GM19043 (cell line): ENCODE measurements around the gene C10orf71.
A peak's percentile ranks its signal among the peaks of the same experiment; 100 is the strongest.

Experiments
- ATAC-seq: cut with Tn5 transposase; IDR thresholded peaks from one replicate; pipeline ENCODE4 v1.9.1; 2021; ENCODE audit warnings: low read depth; ENCODE audit not compliant: unreplicated experiment

Gene C10orf71

GRCh38 chr10:49353895-49354566 is 55.1 kb downstream of the C10orf71 start:
- no peak for ATAC-seq

DNA sequence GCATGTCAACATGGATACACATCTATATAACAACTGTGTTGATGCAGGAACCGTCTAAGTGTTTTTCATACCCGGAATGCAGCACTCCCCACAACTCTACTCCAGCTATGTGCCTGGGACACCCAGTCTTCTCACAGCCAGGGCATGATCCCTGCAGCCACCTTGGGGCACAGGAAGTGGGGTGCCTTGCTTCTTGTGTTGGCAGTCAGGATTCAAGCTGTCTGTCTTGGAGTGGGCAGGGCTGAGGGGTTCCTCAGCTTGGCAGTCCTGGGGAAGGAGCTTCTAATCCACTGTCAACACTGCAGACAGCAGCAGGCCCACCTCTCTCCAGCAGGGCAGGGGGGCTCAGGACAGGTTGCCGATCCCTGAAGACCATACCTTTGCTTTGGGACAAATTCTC is 55.6 kb downstream of the C10orf71 start:
- no peak for ATAC-seq

DNA sequence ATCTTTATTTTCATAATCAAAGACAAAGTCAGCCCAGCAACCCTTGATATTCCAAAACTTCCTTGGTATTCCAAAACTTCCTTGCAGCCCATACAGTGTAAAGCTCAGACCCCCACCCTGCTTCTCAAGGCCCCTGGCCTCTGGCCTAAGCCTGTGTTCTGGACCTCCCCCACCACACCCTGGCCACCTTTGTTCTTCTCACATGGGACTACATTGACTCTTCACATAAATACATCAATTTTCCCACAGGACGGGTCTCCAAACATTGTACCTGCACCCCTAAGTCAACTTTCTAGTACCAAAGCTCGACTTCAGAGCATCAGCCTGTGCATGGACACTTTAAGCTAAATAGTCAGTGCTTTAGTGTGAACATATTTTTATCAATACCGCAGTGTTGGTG is 56.3 kb downstream of the C10orf71 start:
- no peak for ATAC-seq

- no peak for ATAC-seq
These were observed 57.2 kb downstream of the C10orf71 start for GRCh38 chr10:49356181-49356580.

DNA sequence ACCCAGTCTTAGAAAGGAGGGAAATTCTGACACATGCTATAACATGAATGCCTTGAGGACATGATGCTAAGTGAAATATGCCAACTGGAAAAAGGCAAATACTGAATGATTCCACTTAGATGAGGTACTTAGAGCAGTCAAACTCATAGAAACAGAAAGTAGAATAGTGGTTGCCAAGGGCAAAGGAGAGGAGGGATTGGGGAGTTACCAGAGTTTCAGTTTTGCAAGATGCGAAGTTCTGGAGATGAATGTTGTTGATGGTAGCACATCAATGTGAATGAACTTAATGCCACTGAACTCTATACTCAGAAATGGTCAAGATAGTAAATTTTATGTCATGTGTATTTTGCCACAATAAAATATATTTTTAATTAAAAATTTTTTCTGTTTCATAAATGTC is 58.0 kb downstream of the C10orf71 start:
- no peak for ATAC-seq

DNA sequence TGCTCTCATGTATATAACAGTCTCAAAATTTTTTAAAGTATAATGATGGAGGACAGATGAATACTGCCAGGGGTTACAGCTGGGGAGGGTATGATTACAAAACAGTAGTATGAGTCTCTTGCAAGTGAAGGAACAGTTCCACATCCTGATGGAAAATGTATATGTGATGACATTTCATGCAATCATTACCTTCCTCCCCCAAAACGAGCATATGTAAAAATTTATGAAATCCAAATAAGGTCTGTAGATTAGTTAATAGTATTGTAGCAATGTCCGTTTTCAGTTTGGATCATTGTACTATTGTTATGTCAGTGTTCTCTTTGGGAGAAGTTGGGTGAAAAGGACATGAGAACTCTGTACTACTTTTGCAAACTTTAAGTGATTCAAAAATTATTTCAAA is 58.9 kb downstream of the C10orf71 start:
- ATAC-seq, result no peak

DNA sequence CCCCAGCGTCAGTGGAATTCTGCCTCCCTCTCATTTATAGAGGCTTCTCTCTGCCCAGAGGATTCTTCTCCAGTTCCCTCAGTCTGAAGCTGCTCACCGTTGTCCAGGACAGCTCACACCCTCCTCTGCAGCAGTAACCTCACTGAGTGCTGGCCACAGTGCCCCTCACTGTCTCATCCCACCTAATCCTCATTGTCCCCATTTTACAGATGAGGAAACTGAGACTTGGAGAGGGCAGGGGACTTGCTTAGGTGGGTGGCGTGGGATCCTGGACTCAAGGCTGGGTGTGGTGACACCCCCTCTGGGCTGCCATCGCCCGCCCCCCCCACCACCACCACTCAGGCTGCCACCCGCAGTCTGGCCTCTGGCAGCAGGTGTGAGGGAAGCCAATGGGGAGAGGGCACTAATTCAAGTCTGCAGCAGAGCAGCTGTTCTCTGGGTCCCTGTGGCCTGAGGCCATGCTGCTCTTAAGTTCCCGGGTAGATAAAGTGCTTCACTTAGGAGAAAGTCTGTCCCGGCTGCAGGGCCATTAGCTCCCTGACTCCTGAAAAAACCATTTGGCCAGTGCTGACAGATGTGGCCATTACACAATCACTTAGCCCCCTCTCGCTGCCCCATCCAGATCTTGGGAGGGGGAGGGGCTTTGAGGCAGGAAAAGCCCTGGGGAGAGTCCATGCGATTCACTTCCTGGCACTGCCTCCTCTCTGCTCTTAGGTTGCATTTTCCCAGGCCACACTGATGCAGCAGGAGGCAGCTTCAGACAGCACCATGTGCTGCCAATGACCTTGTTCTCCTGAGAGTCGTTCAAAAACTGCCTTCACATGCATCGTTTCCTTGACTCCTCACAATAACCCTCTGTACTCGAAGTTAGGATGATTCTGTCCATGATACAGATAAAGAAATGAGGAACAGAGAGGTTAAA is 60.6 kb downstream of the C10orf71 start:
- ATAC-seq, result no peak

- no peak for ATAC-seq
These were observed 61.6 kb downstream of the C10orf71 start for GRCh38 chr10:49360271-49361177.

DNA sequence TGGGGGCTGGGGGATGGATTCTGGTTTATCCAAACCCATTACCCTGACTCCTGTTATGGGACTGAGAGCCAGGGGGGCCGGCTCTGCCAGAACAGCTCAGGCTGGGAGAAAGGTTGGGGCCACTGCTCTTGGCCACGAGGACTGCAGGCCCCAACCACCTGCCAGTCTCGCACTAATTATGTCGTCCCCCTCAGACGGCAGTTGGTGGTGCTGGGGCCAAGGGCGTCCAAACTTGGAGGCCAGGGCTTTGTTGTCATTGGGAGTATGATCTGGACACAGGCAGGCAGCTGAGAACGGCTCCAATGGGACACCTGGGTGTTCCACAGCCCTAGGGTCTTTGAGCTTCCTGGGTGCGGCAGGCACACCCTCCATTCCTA is 62.2 kb downstream of the C10orf71 start:
- no peak for ATAC-seq

DNA sequence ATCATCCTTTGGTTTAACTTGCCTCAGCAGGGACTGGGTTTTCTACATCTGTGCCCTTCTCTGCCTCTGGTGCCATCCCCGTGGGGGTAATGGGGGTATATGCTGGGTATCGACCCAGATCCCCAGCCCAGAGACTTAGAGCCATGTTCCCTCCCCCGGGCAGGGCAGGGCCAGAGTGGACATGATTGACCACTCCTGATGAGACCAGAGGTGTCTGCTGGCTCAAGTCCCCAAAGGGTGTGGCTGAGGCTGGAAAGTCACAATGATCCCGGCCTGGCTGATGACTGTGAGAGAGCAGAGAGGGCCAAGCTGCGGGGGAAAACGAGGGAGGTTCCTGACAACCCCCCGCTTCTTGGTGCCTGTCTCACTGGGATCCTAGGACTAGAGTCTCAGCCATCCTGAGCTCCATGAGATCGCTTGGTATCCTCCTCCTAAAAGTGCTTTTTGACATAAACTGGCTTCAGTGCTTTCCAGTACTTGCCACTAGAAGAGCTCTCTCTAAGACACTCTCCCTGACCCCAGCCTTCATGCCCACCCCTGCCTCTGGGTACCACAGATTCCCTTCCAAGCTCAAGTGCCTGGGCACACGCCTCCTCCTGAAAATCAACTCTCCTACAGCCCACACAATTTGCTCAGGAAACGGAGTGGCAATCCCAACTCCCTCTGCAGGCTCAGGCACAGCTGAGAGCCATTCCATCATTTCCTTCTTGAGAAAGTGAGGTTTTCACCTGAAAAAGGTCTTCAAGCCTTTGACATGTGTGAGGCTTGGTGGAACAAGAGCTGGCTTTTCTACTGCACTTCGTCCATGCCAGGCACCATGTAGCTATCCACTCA is 63.0 kb downstream of the C10orf71 start:
- no peak for ATAC-seq

GRCh38 chr10:49362596-49363260 is 63.8 kb downstream of the C10orf71 start:
- peak; percentile 81 for ATAC-seq

GRCh38 chr10:49363309-49364031 is 64.5 kb downstream of the C10orf71 start:
- no peak for ATAC-seq

DNA sequence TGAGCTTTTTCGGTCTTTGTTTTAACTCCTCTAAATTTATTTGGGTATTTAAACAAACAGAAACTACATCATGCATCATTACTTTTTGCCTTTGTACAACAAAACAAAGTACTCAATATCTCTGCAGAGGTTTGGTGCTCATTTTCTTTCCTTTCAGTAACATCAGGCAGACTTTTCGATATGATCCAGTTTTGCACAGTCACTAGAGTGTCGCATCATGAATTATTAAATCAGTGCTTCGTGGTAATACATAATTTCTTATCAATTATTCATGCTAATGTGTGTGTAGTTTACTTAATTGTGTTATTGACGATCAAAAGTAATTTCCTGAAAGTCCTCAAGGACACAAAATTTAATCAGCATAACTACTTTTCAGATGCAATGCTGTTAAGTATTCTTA is 65.1 kb downstream of the C10orf71 start:
- ATAC-seq, result no peak

DNA sequence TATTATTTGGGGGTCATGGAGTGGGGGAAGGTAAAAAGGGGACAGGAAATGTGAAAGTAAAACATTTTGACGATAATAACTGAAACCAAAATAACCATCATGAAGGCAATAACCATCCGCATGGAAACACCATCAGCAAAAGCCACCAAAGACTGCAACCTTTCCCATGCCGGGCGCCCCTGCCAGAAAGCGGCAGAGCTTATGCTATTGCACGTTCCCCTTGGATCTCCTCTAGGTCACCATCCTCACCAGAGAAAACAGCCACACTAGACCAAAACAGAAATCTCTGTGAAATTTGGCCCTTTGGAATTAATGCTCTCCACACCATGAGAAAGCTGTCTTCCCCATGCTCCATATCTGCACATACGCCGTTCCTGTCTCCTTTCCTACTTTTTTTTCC is 65.8 kb downstream of the C10orf71 start:
- no peak for ATAC-seq

- ATAC-seq, result no peak
These were observed 66.3 kb downstream of the C10orf71 start for GRCh38 chr10:49365275-49365674.

DNA sequence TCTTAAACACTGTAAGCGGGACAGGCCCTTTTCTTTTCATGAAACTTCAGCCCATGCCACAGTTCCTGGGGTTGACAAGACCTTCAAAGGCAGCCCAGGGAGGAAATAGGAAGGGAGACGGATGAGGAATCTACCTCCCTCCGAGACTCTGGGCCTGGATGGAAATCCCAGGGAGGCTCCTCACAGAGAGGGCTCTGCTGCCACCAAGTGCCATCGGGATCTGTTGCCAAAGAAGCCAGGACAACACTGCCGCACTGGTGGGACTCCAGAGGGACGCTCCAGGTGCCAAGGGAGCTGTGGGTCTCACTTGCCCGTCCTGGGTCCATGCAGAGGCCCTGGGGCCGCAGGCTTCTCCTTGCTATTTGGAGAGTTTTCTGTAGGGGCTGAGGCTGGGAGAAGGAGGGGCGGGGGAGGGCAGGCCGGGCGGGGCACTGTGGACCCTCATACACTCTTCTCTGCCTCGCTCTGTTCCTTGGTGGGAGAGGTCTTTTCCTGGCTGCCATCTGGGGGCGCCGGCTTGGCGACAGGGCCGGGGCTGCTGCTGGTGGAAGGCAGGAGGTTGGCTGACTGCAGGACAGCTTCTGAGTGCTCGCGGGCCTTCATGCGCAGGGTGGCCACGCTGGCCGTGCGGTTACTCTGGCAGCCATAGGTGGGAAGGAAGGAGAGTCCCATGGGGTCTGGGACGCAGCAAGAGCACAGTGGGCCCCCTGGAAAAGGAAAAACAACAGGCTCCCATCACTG is 66.9 kb downstream of the C10orf71 start:
- no peak for ATAC-seq

GRCh38 chr10:49366460-49366859 is 67.5 kb downstream of the C10orf71 start:
- ATAC-seq, result no peak

- no peak for ATAC-seq
These were observed 68.6 kb downstream of the C10orf71 start for GRCh38 chr10:49367600-49367999.
